Measurements from ENCODE around the gene SSBP3.
"Not testable (repeated sequence)": the region's sequence is repeated elsewhere in the genome, so short reads cannot be mapped to it uniquely, and the experiment has no call there.

SSBP3 gene

DNA sequence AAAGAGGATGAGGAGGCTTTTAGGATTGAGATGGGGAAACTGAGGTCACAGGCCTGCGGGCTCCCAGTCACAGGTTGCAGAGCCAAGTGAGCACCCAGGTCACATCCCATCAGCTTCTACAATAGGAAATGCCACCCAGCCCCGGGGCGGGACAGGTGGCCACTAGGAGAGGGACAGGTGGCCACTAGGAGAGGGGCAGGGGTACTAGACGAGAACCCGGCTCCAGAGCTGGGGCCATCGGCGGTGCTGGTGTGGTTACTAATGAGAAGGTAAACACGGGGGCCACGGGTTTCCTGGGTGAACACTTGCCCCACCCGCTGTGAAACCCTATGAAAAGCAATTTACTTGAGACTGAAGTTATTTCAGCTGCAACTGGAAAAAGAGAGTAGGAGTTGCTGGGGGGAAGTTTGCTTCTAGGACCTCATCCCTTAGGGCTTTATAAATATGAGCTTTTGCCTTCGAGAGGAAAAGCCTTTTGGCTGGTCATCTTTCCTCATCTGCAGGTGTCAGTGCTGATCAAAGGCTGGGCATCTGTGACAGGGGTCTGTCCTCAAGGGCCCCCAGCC is 153.7 kb downstream of the SSBP3 start:
- in situ Hi-C loops (cut with MboI; ENCODE audit: low sequenced_read_pairs), result no loop called here

- in situ Hi-C loops (cut with MboI; ENCODE audit: low sequenced_read_pairs), result no loop called here
Measured at GRCh38 chr1:54250670-54251069, 155.5 kb downstream of the SSBP3 start.

DNA sequence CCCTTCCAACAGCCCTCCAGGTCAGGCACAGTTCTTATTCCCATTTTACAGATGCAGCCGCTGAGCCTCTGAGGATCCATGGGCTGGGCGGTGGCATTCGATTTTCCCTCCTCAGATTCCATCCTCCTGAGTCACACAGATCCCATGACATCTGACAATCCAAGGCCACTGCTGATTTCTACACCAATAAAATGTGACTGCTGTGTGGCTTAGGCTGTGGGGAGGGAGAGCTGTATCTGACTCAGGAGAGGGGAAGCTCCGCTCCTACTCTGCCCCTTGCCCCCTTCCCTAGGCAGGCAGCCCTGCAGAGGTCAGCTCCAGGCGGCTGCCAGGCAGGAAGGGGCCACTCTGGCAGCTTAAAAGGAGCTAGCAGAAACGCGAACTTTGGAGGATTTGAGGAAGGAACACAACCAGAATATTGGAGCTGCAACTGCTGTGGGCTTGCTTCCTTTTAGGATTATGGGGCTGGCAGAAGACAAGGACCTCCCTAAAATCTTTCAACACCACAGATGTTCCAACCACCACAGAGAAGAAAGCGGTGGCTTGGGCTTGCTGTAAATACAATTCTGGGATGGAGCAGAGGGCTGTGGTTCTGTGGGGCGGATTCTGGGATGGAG is 156.3 kb downstream of the SSBP3 start:
- in situ Hi-C loops (cut with MboI; ENCODE audit: low sequenced_read_pairs), result no loop called here

GRCh38 chr1:54248966-54249365 is 157.2 kb downstream of the SSBP3 start:
- in situ Hi-C loops (cut with MboI; ENCODE audit: low sequenced_read_pairs), result no loop called here

DNA sequence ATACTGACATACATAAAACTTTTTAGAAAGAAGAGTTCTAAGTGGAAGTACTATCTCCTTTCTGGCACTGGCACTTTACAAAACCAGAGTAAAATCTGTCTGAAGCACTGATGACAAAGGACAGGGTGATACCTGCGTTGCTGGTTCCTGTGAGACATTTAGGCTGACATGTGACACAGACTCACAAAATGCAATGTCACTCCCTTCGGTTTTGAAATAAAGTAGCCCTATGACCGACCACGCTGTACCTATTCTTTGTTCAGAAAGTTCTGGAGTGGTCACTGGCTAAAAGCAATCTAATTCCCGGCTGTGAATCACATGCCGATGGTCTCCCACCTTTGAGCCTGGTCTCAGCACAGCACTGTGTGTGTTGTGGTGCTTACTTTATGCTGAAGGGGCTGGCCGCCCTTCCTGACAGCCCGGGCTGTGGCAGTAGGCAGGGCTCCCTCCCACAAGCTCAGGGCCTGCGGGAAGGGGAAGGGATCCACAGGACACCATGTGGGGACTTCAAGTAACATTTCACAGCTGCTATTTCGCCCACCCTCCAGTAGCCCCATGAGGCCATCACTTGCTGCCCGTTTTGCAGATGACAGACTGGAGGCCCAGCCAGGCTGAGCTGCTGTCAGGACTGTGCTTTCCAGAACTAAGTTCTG is 158.2 kb downstream of the SSBP3 start:
- in situ Hi-C loops (cut with MboI; ENCODE audit: low sequenced_read_pairs), result no loop called here

GRCh38 chr1:54246116-54246721 is 160.0 kb downstream of the SSBP3 start:
- in situ Hi-C loops (cut with MboI; ENCODE audit: low sequenced_read_pairs), result no loop called here

- in situ Hi-C loops (cut with MboI; ENCODE audit: low sequenced_read_pairs), result no loop called here
Measured at GRCh38 chr1:54245501-54245900, 160.7 kb downstream of the SSBP3 start.

- in situ Hi-C loops (cut with MboI; ENCODE audit: low sequenced_read_pairs), result no loop called here
Measured at GRCh38 chr1:54244655-54245054, 161.5 kb downstream of the SSBP3 start.

GRCh38 chr1:54243022-54243421 is 163.2 kb downstream of the SSBP3 start:
- in situ Hi-C loops (cut with MboI; ENCODE audit: low sequenced_read_pairs), result no loop called here

- in situ Hi-C loops (cut with MboI; ENCODE audit: low sequenced_read_pairs), result no loop called here
Measured at GRCh38 chr1:54241364-54241763, 164.8 kb downstream of the SSBP3 start.

- in situ Hi-C loops (cut with MboI; ENCODE audit: low sequenced_read_pairs), result no loop called here
Measured at GRCh38 chr1:54240741-54241335, 165.4 kb downstream of the SSBP3 start.

- in situ Hi-C loops (cut with MboI; ENCODE audit: low sequenced_read_pairs), result no loop called here
Measured at GRCh38 chr1:54239631-54240031, 166.6 kb downstream of the SSBP3 start.

DNA sequence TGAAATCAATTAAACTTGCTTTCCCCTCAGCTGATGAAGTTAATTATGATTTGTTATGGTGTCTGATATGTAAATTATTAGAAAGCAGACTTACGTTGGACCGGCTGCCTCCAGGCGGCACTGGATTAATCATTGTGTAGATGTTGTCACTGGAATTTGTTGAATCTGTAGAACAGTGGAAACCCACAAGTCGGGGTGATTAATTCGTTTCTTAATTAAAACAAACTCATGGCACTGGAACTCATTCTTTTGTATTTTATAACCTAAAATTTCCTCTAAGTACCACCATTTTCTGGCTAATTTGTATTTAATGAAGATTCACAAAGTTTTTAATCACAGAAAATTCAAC is 167.2 kb downstream of the SSBP3 start:
- in situ Hi-C loops (cut with MboI; ENCODE audit: low sequenced_read_pairs), result no loop called here

DNA sequence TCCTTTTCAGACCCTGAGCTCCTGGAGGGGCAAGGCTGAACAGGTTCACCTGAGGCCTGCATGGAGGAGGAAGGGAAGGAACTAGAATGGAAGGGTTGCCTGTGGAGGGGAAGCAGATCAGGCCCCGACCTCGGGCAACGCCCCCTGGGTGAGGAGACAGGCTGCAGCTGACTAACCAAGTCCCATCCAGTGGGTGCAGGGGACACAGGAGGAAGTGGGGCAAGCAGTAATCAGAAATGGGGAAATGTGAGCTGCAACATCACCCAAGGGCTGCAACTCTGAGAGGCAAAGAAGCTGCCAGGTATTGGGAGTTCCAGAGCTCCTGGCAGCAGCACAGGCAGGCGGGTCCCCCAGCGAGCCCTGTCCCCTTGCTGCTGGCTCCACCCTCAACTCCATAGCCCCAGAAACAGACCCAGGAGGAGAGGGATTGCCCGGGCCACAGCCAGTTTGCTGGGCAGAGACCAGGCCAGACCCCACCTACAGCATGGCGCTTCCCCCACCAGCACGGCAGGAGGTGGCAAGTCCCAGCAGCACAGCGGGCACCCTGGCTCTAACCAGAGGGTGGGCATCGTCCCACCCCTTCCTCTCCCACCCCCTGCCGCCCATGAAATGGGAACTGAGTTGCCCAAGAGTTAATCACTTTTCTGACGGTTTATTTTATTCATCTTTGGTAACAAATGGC is 167.7 kb downstream of the SSBP3 start:
- in situ Hi-C loops (cut with MboI; ENCODE audit: low sequenced_read_pairs), result no loop called here

- in situ Hi-C loops (cut with MboI; ENCODE audit: low sequenced_read_pairs), result no loop called here
Measured at GRCh38 chr1:54237586-54237985, 168.6 kb downstream of the SSBP3 start.

- in situ Hi-C loops (cut with MboI; ENCODE audit: low sequenced_read_pairs), result no loop called here
Measured at GRCh38 chr1:54234284-54234683, 171.9 kb downstream of the SSBP3 start.

DNA sequence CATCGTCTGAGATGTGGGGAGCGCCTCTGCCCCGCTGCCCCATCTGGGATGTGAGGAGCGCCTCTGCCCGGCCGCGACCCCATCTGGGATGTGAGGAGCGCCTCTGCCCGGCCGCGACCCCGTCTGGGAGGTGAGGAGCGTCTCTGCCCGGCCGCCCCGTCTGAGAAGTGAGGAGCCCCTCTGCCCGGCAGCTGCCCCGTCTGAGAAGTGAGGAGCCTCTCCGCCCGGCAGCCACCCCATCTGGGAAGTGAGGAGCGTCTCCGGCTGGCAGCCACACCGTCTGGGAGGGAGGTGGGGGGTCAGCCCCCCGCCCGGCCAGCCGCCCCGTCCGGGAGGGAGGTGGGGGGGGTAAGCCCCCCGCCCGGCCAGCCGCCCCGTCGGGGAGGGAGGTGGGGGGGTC is 173.0 kb downstream of the SSBP3 start:
- in situ Hi-C loops (cut with MboI; ENCODE audit: low sequenced_read_pairs), result not testable (repeated sequence)

- in situ Hi-C loops (cut with MboI; ENCODE audit: low sequenced_read_pairs), result no loop called here
Measured at GRCh38 chr1:54230507-54231339, 175.5 kb downstream of the SSBP3 start.

GRCh38 chr1:54229281-54229891 is 176.8 kb downstream of the SSBP3 start:
- in situ Hi-C loops (cut with MboI; ENCODE audit: low sequenced_read_pairs), result no loop called here

DNA sequence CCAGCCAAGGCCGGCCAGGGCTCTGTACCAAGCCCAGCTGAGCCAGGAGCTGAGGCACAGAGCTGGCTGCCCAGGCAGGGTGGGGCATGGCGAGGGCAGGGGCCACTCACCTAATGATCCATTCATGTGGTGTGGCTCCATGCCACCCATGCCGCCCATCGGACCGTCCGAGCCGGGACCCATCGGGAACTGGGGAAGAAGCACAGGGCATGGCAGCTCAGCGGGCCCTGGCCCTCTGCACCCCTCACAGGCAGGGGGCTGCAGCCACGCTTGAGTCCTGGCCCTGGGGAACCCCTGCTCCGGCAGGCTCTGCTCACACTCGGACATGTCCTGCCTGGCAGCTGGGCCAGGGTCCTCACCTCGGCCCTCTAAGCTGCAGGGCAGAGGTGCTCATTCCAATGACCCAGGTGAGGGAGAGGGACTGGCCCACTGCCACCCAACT is 177.5 kb downstream of the SSBP3 start:
- in situ Hi-C loops (cut with MboI; ENCODE audit: low sequenced_read_pairs), result no loop called here
